Hepatic stellate cell (primary cell): ENCODE data around the gene TMSB4X.
"Not testable (repeated sequence)": the region's sequence is repeated elsewhere in the genome, so short reads cannot be mapped to it uniquely, and the experiment has no call there.

Experiments
- DNase-seq: peaks from one replicate; pipeline ENCODE4 v3.0.0; 2011; ENCODE audit warnings: low spot score

TMSB4X gene

DNA sequence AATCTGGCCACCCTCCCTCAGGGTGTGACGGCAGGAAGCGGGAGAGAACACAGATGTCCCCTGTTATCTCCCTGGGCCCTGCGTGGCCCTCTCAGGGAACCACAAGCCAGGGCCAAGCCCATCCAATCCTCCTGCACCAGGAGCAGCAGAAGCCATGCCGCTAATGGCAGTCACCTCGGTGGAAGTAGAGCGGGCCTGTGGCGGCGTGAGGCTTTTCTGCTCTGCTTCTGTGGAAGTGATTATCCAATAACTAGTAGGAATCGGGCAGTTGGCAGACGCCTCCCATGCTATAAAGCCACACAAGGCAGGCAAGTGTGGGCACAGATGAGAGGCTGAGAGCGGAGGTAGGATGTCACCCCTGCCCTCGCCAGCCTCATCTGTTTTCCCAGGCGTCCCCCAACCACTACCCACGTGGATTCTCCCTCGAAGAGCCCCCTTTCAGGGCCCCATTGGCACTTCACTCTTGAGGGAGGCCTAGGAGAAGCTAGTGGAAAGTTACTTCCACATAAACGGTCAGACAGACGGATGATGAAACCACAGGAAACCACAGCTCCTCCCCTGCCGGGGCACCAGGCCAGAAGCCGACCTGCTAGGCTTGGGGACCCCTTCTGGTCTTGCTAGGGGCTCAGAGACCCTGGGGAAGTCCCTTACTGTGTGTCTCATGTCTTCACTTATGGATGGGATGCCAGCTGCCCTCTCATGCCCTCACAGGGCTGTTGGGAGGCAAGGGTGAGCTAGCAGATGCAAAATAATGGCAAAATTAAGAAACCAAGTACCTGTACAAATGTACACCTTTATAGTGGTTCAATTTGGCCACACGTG, 18.8 kb upstream of the TMSB4X start:
- peak; percentile 57 for DNase-seq

DNA sequence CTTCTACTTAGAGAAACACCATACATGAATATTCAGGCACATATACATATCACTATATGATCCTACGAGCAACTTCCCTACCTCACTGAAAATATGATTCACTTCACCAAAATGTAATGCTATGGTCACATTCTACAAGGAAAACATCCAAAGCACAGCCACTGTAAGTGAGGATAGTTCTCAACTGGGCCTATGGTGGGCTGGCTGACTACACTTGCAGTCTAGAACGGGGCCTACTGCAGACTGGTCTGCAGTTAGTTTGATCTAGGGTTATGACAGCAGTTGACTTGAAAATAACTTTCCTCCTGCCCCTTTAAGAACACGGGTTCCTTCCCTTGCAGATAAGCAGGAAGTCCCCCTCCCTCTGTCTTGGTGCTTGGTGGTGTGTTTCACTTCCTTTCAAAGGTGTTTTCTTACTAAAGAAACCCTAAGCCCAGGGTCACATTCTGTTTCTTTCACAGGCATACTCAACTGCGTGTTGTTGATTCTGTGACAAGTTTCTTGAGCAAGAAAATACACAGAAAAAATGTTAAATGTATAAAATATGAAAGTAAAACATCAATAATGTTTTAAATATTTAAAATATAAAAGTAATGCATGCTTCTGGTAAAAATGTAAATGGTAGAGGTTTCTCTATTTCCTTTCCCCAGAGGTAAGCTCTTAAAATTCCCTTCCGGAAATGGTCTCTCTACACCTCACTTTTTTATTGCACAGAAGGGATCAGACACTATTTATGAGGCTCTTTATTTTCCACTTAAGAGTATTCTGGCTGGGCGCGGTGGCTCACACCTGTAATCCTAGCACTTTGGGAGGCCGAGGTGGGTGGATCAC, 18.0 kb upstream of the TMSB4X start:
- DNase-seq = no peak

DNA sequence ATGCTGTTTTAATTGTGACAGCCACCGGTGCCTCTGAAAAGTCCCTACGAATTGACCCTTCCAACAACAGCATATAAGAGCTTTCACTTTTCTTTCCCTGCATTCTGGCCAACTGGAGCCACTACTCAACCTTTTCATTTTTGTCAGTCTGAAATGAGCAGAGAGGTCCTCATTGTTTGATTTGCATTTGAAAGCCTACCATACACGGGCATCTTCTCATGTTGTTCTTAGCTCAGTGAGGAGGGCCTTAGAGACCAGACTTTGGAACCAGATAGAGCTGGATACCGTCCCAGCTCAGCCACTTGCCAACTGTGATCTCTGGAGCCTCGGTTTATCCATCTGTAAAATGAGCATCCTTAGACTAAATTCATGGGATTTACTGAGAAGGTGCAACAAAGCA, 16.9 kb upstream of the TMSB4X start:
- DNase-seq = no peak

DNA sequence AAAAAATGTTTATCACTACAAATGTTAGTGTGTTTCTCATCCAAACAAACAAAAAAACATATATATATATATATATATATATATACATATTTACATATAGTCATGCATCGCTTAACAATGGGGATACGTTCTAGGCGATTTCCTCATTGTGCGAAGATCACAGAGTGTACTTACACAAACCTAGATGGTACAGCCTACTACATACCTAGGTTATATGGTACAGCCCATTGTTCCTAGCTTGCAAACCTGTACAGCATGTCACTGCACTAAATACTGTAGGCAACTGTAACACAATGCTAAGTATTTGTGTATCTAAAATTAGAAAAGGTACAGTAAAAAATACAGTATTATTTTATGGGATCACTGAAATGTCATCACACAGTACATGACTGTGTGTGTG, 16.4 kb upstream of the TMSB4X start:
- DNase-seq = no peak

DNA sequence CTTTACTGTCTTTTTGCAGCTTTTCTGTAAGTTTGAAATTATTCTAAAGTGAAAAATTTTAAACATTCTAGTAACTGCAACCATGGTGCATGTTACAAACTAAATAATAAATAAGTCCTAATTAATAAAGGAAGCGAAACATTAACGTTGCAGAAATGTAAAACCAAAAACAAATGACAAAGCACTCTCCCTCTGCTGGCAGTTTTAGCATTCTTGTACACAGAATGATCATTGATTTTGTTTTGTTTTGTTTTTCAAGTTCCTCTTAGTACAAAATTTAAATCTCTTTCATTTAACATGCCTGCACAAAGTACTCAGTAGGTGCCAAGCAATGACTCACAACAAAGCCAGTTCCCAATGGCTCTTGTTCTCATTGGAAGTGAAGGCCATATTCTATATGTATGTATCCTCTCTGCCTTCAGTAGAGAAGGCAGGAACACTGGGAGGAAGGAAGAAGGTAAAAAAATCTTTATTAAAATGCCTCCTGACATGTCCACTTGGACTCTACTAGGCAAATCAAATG, 13.7 kb upstream of the TMSB4X start:
- no peak for DNase-seq

DNA sequence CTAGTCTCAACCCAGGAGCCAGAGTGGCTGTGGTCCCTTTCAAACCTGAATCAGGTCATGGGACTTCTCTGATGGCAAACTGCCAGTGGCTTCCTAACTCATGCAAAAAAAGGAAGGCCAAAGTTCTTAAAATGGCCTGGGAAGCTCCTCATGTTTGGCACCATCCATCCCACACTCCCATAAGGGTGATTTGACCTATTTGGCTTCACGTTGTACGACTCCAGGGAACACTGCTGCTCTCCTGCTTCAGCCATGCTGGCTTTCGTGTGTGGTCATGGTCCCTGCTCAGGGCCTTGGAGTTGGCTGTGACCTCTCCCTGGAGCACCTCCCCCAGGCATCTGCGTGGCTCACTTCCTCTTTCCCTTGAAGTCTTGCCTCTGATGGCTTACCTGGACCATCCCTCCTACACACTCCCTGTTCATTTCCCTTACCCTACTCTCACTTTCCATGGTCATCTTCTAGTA, 12.8 kb upstream of the TMSB4X start:
- DNase-seq = no peak

DNA sequence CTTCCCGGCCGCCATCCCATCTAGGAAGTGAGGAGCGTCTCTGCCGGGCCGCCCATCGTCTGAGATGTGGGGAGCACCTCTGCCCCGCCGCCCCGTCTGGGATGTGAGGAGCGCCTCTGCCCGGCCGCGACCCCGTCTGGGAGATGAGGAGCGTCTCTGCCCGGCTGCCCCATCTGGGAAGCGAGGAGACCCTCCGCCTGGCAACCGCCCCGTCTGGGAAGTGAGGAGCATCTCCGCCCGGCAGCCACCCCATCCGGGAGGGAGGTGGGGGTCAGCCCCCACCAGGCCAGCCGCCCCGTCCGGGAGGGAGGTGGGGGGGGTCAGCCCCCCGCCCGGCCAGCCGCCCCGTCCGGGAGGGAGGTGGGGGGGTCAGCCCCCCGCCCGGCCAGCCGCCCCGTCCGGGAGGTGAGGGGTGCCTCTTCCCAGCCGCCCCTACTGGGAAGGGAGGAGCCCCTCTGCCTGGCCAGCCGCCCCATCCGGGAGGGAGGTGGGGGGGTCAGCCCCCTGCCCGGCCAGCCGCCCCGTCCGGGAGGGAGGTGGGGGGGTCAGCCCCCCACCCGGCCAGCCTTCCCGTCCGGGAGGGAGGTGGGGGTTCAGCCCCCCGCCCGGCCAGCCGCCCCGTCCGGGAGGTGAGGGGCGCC, 11.6 kb upstream of the TMSB4X start:
- not testable (repeated sequence) for DNase-seq

DNA sequence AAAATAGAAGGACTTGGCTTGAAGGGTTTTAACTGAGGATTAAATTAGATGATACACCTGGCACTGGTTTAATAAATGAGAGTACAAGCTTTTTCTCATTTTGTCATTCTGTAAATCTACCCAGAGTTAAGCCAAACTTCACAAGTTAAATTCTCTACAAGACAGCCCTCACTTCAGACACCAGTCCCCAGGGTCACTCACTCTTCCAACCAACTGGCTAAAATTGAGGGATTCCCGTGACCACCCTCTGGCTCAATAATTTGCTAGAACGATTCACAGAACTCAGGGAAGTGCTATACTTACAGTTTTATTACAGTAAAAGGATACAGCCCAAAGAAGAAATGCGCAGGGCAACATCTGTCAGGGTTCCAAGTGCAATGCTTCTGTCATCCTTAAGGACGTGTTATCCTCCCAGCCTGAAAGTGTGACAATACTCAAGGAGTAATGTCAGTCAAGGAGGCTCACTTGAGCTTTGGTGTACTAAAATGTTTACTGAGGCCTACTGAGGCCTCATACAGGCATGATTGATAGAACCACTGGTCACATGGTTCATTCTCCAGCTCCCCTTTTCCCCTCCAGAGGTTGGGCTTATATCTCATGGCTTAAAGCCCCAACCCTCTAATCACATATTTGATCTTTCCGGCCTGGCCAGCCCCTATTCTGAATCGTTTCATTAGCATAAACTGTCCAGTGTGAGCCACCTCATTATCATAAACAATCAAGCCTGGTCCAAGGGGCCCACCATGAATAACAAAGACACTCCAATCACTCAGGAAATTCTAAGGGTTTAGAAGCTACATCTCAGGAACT, 9.6 kb upstream of the TMSB4X start:
- no peak for DNase-seq

DNA sequence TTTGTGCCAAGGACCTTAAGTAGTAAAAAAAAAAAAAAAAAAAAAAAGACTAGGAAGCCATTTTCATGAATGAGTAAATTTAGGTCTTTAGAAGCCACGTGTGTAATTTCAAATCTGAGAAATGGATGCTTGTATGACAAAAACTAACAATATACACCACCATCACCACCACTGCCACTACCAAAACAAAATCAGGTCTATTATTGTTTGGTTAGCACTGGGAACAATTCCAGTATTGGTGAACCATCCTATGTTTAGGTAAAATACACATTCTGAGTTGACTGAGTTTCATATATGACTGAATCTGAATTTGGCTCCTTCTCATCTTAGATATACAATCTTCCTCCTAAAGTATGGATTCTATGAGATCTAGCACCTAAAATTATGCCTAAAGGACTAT, 8.8 kb upstream of the TMSB4X start:
- DNase-seq = no peak

DNA sequence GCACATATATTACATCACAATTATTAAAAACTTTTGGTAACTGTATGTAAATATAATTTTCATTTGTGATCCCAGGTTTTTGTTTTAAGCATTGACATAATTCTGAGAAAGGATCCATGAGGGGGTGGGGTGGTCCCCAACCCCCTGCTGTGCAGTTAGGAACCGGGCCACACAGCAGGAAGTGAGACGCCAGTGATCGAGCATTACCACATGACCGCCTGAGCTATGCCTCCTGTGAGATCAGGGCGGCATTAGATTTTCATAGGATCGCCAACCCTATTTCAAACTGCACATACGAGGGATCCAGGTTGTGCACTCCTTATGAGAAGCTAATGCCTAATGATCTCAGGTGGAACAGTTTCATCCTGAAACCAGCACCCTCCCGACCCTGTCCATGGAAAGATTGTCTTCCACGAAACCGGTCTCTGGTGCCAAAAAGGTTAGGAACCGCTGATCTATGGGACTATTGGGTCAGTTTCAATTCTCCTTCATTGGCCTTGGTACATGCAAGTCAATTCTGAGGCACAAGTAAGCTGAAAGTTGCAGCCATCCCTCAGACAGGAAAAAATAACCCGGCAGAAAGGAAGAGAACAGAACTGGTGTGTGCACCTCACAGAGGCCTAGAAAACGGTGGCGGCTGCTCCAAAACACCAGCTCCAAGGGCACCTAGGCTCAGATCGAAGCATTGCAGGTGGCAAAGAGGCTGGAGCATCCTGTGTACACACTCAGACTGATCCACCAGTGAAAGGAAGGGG, 7.0 kb upstream of the TMSB4X start:
- no peak for DNase-seq

DNA sequence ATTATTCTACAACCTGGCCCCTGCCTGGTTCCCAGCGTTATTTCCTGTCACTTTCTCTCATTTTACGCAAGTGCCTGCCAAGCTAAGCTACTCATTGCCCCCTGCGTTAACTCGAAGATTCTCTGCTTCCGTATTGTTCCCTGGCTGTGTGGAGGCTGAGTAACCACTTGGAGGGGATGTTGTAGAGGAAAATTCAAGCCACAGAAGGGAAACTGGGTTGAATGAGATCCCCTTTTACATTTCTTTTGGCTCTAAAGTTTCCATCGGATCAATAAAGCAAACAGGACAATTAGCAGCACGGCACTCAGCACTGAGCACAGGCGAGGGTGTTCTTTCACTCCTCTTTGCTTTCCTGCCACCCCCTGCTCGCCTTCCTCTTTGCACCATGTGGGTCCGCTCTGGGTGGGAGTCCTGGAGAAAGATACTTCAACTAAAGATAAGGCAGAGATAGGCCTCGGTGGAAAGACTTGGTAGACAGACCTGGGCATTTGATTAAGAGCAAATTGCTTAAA, 4.2 kb upstream of the TMSB4X start:
- DNase-seq = peak; percentile 62

DNA sequence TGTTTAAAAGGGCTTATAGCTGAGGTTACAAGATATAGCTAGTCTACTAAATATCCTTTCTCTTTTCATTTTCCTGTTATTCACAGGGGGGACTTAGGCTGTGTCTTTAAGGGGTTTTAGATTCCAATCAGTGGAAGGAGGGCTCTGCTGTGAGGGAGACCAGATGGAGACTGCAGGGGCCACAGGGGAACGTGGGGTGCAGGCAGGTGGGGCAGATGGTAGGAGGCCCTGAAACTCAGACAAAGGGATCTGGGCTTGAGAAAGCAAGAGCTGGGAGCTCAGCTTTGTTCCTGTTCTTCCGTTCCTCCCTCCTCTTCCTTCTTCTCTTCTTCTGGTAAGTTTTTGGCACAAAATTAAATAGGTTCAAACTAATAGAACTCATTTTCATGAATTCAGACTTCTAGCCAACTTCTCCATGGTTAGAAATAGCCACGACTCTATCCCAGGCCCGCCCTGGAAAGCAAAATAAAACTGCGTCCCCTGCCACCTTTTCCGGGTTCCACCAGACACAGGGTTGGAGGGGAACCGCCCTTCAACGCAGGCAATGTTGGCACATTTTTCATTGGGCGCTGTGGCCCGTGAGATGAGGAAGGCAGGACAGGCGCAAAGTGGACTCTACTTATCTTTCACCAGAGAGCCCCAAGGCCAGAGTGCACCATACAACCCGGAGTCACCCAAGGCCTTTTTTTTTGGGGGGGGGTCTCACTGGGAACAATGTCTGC, 3.5 kb upstream of the TMSB4X start:
- DNase-seq = no peak

DNA sequence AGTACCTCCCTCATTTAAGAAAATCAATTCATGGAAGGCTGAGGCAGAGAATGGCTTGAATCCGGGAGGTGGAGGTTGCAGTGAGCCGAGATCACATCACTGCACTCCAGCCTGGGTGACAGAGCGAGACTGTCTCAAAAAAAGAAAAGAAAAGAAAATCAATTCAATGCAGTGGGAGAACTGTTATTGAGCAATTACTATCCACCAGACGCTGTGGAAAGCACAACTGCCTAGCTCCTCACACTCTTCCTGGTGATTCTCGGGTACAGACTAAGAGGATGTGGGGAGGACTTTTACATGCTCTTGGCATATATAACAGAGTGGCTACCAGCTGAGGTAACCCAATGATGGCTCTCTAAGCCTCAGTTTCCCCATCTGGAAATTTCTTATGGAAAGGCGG, 2.7 kb upstream of the TMSB4X start:
- no peak for DNase-seq

DNA sequence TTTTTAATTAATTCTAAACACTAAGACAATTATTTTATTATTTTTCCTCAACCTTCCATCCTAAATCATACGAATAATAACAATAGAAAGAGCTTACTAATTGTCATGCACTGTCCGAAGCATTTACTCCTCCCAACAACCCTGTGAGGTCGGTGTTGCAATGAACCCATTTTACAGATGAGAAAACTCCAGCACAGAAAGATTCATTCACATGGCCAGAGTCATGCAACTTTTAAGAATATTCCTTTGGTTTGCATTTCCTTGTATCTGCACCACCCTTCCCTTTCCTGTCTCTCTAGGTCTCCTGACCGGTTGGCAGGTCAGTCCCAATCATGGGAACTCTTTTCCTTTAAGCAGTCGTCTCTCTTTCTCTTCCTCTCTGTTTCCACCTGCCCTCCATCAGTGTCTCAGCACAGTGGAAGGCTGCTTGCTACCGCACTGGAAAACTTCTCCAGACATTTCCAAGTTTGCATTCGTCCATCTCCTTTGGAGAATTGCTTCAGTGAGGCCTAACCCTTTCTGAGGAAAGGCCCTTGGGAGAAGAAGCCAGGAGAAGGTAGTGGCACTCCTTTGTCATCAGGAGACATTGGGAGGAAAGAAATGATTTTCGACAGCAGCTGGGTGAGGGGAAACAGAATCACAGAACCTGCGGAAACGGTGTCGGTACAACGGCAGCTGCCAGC, 1.9 kb upstream of the TMSB4X start:
- DNase-seq = no peak

DNA sequence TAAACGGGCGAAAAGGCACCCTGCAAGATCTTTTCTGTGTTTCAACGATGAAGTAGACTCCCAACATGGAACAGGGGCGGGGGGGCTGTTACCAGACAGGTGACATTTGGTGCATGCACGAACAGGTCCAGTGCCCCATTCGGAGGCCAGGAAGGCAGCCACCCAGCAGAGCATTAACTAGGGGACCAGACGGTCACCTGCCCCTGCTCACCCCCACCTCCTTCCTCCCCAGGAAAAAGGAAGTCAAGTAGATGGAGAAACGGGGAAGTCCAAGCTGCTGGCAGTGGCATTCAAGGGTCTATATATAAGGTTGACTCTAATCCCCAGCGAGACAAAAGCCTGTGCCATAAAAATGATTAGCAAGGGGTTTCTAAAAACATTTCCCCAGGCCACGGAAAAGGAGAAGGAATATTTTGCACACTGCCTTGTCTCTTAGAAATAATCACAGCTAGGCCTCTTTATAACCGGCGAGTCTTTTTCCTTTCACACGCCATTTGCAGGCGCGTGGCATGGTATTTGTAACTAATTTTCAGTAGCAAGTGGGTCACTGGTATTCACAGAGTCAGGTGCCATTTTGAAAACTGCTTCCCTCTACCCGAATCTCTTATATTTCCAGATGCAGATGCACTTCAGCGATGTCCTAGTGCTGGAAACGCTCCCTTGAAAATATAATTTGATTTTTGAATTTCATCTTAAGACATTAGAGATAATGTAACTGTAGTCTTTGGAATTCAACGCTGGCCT, 1.2 kb upstream of the TMSB4X start:
- no peak for DNase-seq

DNA sequence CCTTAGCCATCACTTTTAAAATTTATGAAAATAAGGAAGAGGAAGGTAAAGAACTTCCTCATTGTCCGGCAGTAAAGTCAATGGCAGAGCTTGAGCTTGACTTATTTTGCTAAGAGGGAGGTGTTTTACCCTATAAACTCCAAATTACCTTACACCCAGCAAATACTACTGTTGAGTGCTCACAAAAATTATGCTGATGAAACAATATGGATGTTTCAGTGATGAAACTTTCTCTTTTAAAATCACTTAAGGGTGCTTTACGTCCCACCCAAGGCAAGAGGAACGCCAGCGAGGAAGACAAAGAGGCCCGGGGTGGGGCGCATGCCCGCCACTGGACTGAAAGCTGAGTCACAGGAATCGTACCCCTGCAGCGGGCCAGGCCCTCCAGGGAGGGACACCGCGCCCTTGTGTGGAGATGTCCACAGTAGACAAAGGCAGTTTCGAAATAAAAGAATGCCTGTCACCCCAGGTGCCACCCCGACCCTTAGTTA, 560 bp upstream of the TMSB4X start:
- DNase-seq = peak; percentile 57

DNA sequence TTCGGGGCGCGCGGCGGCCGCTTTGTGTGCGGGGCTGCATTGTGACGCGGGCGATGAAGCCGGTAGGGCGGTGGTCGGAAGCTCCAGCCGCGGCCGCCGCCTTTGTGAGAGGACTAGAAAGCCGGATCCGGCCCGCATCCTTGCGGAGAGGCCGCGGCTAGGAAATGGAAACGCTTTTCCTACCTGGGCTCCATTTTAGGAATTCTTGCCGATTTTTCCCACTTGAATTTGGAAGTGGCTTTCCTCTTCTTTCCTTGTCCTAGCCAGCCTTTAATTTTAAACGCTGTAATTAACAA, 708 bp downstream of the TMSB4X start:
- DNase-seq = no peak

DNA sequence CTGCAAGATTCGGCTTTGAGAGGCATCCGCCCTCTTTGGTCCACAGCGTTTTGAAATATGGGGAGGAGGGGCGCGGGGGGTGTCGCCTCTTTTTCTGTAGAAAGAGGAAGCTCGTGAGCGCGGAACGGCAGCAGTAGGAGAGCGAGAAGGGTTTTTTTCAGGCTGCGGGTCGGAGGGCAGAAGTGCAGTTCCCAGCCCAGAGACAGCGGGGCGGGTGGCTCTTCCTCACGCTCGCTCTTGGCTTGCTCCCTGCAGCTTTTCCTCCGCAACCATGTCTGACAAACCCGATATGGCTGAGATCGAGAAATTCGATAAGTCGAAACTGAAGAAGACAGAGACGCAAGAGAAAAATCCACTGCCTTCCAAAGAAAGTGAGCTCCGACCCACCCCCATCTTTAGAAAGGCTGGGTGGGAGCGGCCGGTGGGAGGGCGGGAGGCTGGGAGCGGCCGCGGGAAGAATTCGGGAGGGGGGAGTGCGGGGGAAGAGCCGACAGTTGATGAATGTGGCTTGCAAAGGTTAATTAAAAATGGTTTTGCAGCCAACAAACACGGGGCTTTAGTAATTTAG, 1.2 kb downstream of the TMSB4X start:
- DNase-seq = no peak
